RWPE2 (cell line): Measurements from ENCODE around the gene HOXA4.

Source experiments
- ATAC-seq: fragments of 200-7000 bp; cut with Tn5 transposase; 3 replicates; pipeline ENCODE4 v1.9.1; 2021; ENCODE audit warnings: low read depth
- DNase-seq: peaks from one replicate; pipeline ENCODE4 v3.0.0-alpha.2; 2020; ENCODE audit warnings: low spot score
- H3K27ac ChIP-seq: fragments of 450-650 bp; 2 replicates; pipeline ENCODE4 v1.5.1; 2017; ENCODE audit warnings: mild to moderate bottlenecking; ENCODE audit not compliant: poor library complexity, severe bottlenecking
- H3K27me3 ChIP-seq: fragments of 250-450 bp; sonication (Bioruptor Pico); 2 replicates; pipeline ENCODE4 v1.5.1; 2021; ENCODE audit warnings: mild to moderate bottlenecking, moderate library complexity; ENCODE audit not compliant: insufficient read depth, poor library complexity, severe bottlenecking
- H3K36me3 ChIP-seq: fragments of 250-450 bp; sonication (Bioruptor Pico); 2 replicates; pipeline ENCODE4 v1.5.1; 2020; ENCODE audit warnings: low read depth, mild to moderate bottlenecking, moderate library complexity
- H3K4me1 ChIP-seq: fragments of 250-450 bp; sonication (Bioruptor Pico); 2 replicates; pipeline ENCODE4 v1.5.1; 2021; ENCODE audit warnings: mild to moderate bottlenecking, moderate library complexity; ENCODE audit not compliant: insufficient read depth, poor library complexity, severe bottlenecking
- H3K4me3 ChIP-seq: fragments of 250-450 bp; sonication (Bioruptor Pico); 2 replicates; pipeline ENCODE4 v1.5.1; 2021; ENCODE audit warnings: mild to moderate bottlenecking, moderate library complexity; ENCODE audit not compliant: severe bottlenecking
- H3K9me3 ChIP-seq: fragments of 250-450 bp; sonication (Bioruptor Pico); 2 replicates; pipeline ENCODE4 v1.5.1; 2021; ENCODE audit warnings: mild to moderate bottlenecking, moderate library complexity; ENCODE audit not compliant: severe bottlenecking
- TF ChIP-seq, protein P1 (sequence below): fragments of 450-650 bp; IDR thresholded peaks from one replicate; pipeline ENCODE4 v1.5.1; 2017; ENCODE audit warnings: mild to moderate bottlenecking, moderate library complexity; ENCODE audit not compliant: poor library complexity, severe bottlenecking

The HOXA4 gene

DNA sequence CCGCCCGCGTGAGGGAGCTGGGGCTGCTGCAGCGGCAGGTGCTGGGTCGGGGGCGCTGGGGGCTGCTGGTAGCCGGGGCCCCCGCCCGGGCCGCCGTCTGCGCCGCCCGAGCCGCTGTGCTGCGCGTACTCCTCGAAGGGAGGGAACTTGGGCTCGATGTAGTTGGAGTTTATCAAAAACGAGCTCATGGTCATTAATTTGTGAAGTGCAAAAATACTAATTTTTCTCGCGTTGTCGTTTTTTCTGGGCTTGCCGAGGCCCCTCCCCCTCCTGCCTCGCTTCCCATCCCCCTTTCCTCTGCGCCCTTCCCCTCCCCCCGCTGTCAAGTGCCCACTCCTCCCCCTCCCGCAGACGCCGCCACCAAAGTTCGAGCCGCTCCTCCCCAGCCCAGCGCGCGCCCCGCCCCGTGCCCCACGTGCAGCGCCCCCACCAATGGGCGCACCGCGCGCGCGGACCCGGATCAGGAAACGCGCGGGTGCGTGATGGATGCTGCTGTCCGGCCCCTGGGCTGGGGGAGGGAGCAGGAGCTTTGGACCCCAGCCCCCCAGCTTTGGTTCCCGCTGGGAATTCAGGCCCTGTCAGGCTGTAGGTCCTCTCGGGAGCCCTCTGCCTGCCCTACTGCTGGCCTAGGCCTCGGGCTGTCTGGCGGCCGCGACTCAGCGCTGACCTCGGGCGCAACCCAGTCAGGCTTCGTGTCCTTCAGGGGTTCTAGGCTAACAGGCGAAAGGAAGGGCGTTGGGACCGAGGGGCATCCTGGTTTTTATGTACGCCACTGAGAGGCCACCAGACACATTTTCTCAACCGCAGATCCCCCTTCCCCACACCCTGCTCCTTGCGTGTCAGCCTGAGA, at the start of gene HOXA4:
HOXA4 (minus strand) TSS at position 218 of the 850 bp plus-strand sequence; CDS start at position 194, 24 bp downstream.
- peak within 1 kb of the TSS; percentile 61 for H3K4me3 ChIP-seq
- no peaks in the 10 kb centered on the region for H3K27me3 ChIP-seq
- H3K9me3 ChIP-seq: no peaks in the 10 kb centered on the region
- H3K27ac ChIP-seq: peak within 1 kb of the TSS; percentile 62
- H3K4me1 ChIP-seq: peaks cover 21% of the 10 kb centered on the region
- peak; percentile 88 for ATAC-seq
- peak; percentile 95 for DNase-seq
- TF ChIP-seq, protein P1, sequence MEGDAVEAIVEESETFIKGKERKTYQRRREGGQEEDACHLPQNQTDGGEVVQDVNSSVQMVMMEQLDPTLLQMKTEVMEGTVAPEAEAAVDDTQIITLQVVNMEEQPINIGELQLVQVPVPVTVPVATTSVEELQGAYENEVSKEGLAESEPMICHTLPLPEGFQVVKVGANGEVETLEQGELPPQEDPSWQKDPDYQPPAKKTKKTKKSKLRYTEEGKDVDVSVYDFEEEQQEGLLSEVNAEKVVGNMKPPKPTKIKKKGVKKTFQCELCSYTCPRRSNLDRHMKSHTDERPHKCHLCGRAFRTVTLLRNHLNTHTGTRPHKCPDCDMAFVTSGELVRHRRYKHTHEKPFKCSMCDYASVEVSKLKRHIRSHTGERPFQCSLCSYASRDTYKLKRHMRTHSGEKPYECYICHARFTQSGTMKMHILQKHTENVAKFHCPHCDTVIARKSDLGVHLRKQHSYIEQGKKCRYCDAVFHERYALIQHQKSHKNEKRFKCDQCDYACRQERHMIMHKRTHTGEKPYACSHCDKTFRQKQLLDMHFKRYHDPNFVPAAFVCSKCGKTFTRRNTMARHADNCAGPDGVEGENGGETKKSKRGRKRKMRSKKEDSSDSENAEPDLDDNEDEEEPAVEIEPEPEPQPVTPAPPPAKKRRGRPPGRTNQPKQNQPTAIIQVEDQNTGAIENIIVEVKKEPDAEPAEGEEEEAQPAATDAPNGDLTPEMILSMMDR: no peak
- no peaks in the 10 kb centered on the region for H3K36me3 ChIP-seq

DNA sequence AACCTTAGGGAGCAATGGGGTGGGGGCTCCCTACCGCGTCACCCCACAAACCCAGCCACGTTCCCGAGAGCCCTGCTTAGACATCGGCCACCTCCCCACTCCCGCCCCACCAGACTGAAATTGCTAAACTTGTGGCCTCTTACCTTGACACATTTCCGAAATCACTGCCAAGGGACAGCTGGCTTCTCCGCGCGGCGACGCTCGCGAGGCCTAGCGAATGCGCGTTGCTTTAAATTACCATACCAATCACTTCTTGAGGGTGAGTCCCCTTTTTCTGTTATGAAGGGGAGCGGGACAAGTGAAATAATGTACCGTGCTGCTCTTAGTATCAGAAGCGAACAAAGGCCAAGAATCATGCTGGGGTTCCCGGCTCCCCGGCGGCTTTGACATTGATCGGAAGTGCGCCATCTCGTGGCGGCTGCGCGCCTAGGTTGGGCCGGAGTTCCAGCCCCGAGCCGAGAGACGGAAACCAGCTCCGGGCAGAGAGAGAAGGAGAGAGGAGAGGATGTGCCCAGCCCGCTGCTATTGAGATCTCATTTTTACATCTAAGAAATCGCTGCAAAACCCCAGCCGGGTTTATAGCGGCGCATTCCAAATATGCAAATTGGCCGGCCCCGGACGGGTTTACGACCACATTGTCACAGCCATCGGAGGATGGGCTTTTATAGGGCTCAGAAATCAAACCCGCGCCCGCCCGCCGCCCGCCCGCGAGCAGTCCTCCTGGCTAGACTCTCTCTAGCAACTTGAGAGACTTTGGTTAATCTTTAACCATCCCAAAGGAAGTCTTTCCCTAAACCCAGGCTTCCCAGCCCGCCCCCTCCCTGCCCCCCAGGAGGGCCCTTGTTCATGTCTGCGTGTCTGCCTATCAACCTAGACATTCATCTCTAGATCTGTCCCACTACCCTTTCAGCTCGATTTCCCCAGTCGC, 49.2 kb upstream of the HOXA4 start:
- peak; percentile 82 for DNase-seq
- Histone ChIP-seq H3K4me1 (peaks cover 25% of the 10 kb centered on the region), H3K9me3 (no peaks in the 10 kb centered on the region), H3K27me3 (no peaks in the 10 kb centered on the region), H3K27ac (peak overlapping the region; percentile 93), H3K4me3 (peak overlapping the region; percentile 33), H3K36me3 (no peaks in the 10 kb centered on the region)
- TF ChIP-seq, protein P1: peak; percentile 94
- ATAC-seq: peak; percentile 42

DNA sequence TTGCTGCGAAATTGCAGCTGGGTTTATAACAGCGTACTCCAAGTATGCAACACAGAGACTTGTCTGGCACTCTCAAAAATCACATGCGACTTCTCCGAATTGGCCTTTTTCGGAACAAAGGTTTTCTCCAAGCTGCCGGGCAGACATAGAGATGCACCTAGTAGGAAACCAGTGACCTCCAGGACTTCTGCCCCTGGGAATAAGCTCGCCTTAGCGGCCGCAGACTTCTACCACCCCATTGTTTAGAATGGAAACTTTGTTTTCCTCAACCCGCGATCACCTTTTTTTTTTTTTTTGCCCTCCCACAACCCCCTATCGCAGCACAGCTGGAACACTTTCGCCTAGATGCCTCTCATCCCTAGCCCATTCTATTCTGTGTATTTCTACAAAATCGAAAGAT, 48.5 kb upstream of the HOXA4 start:
- no peaks in the 10 kb centered on the region for H3K36me3 ChIP-seq
- no peak for ATAC-seq
- peak overlapping the region; percentile 33 for H3K4me3 ChIP-seq
- H3K9me3 ChIP-seq: no peaks in the 10 kb centered on the region
- no peak for DNase-seq
- H3K27ac ChIP-seq: peak overlapping the region; percentile 93
- peaks cover 26% of the 10 kb centered on the region for H3K4me1 ChIP-seq
- TF ChIP-seq, protein P1: no peak
- H3K27me3 ChIP-seq: no peaks in the 10 kb centered on the region

DNA sequence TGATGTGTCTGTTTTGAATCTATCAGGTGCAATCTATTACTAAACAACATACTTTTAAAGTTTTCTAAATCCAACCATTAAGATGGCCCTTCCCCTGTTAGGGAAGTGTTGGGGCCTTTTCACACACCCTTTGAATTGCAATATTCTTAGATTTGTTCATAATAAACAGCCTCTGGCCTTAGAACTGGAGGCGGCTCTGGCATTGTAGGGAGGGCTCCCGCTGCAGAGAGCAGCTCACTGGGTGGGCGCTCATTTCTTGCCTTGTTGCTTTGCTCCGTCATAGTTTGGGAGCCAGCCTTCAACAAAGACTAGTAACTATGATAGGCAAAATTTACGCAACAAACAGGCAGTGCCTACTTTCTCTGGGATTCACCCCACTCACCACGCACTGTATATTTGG, 47.8 kb upstream of the HOXA4 start:
- peak overlapping the region; percentile 33 for H3K4me3 ChIP-seq
- ATAC-seq (peak; percentile 25), DNase-seq (peak; percentile 55)
- H3K27ac ChIP-seq: peak overlapping the region; percentile 93
- H3K4me1 ChIP-seq: peaks cover 26% of the 10 kb centered on the region
- H3K36me3 ChIP-seq: no peaks in the 10 kb centered on the region
- H3K27me3 ChIP-seq: no peaks in the 10 kb centered on the region
- TF ChIP-seq, protein P1: no peak
- no peaks in the 10 kb centered on the region for H3K9me3 ChIP-seq
